Lower leg skin (tissue), 4 donors: ENCODE measurements around the gene SHMT1. TPM values are rescaled to one million over a fixed set of nuclear protein-coding genes. Genes with fewer than 3 reads are reported as not detected.
A peak's percentile ranks its signal among the peaks of the same experiment; 100 is the strongest.
"Not testable (repeated sequence)": the region's sequence is repeated elsewhere in the genome, so short reads cannot be mapped to it uniquely, and the experiment has no call there.

Source experiments
- DNase-seq, 2 donors: peaks; one replicate each; pipeline ENCODE4 v3.0.0-alpha.2; 2019; ENCODE audit warnings: low spot score in 2 of 2
- H3K4me3 ChIP-seq: fragments of 200-600 bp; sonication (generic); 2 replicates; pipeline ENCODE4 v1.5.1; 2017; ENCODE audit warnings: mild to moderate bottlenecking, low read depth; ENCODE audit not compliant: poor library complexity, severe bottlenecking
- POLR2A ChIP-seq, 2 donors: fragments of 450-650 bp; IDR thresholded peaks; one replicate each; pipeline ENCODE4 v1.6.1; 2016 to 2017; ENCODE audit warnings: antibody characterized with exemption in 2 of 2, mild to moderate bottlenecking in 1 of 2, moderate library complexity in 1 of 2
- WGBS, 2 donors: methylation state at CpG; one replicate each; pipeline ENCODE4 v1.1.5; 2018; 5-methylcytosine and 5-hydroxymethylcytosine counted together
- intact Hi-C: fragments of 100-400 bp; cut with DNase I; formaldehyde crosslinking; loops from one replicate; pipeline ENCODE4 v1.15.0; 2023; ENCODE audit warnings: low total_unique reads
- total RNA-seq, 4 donors: library from RNA; depleted of rRNA; stranded (reverse); fragments of >200 nt; gene quantifications; one replicate each; pipeline ENCODE4 v1.1.0, GENCODE V29; 2016
- TF ChIP-seq, protein P1 (sequence below), 3 donors: fragments of 450-650 bp; IDR thresholded peaks; one replicate each; pipeline ENCODE4 v1.5.1; 2016; ENCODE audit warnings: antibody characterized with exemption in 3 of 3, mild to moderate bottlenecking in 3 of 3, moderate library complexity in 2 of 3

Gene SHMT1
- total RNA-seq, 4 donors from 2014 or later, result 49.2 to 63.8 (median 54.6) TPM

DNA sequence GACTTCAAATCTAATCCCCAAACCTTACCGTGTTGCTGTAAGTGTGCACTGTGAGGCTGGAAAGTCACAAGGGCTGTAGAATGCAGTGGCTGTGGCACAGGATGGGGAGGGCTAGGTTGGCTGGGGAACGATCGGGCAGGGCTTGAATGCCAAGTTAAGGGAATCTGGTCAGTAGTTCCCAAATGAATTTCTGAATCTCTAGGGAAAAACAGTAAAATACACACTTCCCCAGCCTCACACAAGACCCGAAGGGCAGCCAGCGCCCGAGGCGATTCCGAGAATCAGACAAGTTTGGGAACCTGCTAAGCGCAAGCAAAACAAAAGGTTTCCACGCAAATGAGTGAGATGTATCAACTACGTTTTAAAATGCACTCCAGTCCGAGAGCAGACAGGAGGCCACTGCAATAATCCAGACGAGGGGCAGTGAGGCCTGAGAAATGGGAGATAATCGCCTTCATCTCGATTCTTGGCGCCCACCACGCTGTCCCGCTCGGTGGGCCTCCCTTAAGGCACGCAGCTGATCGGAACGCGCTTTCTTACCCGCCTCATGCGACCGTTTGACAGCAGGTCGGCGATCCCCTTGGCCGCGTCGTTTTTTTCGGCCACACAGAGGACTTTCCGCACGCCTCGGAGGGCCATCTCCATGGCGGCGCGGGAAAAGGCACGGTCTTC, 49.2 kb downstream of the SHMT1 start:
- DNase-seq, result no peak
- 0% methylated on average over 31 to 38 of the region's 39 CpGs for WGBS, 2 donors
- intact Hi-C loops, result no loop called here

GRCh38 chr17:18309202-18309601, 54.1 kb downstream of the SHMT1 start:
- intact Hi-C loops, result no loop called here
- no peak overlapping the region for H3K4me3 ChIP-seq
- no peak for DNase-seq
- TF ChIP-seq, protein P1, sequence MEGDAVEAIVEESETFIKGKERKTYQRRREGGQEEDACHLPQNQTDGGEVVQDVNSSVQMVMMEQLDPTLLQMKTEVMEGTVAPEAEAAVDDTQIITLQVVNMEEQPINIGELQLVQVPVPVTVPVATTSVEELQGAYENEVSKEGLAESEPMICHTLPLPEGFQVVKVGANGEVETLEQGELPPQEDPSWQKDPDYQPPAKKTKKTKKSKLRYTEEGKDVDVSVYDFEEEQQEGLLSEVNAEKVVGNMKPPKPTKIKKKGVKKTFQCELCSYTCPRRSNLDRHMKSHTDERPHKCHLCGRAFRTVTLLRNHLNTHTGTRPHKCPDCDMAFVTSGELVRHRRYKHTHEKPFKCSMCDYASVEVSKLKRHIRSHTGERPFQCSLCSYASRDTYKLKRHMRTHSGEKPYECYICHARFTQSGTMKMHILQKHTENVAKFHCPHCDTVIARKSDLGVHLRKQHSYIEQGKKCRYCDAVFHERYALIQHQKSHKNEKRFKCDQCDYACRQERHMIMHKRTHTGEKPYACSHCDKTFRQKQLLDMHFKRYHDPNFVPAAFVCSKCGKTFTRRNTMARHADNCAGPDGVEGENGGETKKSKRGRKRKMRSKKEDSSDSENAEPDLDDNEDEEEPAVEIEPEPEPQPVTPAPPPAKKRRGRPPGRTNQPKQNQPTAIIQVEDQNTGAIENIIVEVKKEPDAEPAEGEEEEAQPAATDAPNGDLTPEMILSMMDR (IDR thresholded peaks at IDR 0.05), result no peak
- TF ChIP-seq POLR2A (IDR thresholded peaks at IDR 0.05), result no peak
- 97 to 98% methylated on average over 4 of the region's 4 CpGs for WGBS, 2 donors

More for the DNA sequence above, 49.2 kb downstream of the SHMT1 start:
- TF ChIP-seq, protein P1 (IDR thresholded peaks at IDR 0.05), result no peak
- TF ChIP-seq POLR2A (IDR thresholded peaks at IDR 0.05), result no peak
- H3K4me3 ChIP-seq, result peak overlapping the region; percentile 67

GRCh38 chr17:18303206-18303605, 60.1 kb downstream of the SHMT1 start:
- H3K4me3 ChIP-seq, DNase-seq, intact Hi-C loops: not testable (repeated sequence)
- 81 to 85% methylated on average over 13 of the region's 13 CpGs for WGBS, 2 donors

- H3K4me3 ChIP-seq, result no peak overlapping the region
- TF ChIP-seq POLR2A (IDR thresholded peaks at IDR 0.05), result no peak
- TF ChIP-seq, protein P1 (IDR thresholded peaks at IDR 0.05), result no peak
- no peak for DNase-seq
- WGBS, 2 donors, result 73 to 80% methylated on average over 8 of the region's 8 CpGs
- intact Hi-C loops, result no loop called here
Measured at GRCh38 chr17:18300725-18301480, 62.4 kb downstream of the SHMT1 start.

GRCh38 chr17:18298061-18298460, 65.3 kb downstream of the SHMT1 start:
- H3K4me3 ChIP-seq, intact Hi-C loops, DNase-seq: not testable (repeated sequence)
- WGBS, 2 donors, result no CpG with 5 or more reads among the region's 30 CpGs

GRCh38 chr17:18291718-18292540, 71.4 kb downstream of the SHMT1 start:
- DNase-seq, result no peak

More at GRCh38 chr17:18291718-18292540, 71.4 kb downstream of the SHMT1 start:
- H3K4me3 ChIP-seq, result no peak overlapping the region
- 90 to 91% methylated on average over 15 of the region's 15 CpGs for WGBS, 2 donors
- intact Hi-C loops, result no loop called here
- TF ChIP-seq POLR2A (IDR thresholded peaks at IDR 0.05), result no peak
- TF ChIP-seq, protein P1 (IDR thresholded peaks at IDR 0.05), result no peak
